Gastrocnemius medialis (tissue), 4 donors: ENCODE measurements around the gene FMC1. TPM values are rescaled to one million over a fixed set of nuclear protein-coding genes. Genes with fewer than 3 reads are reported as not detected.

Experiments
- ATAC-seq, 2 donors: fragments of 150-250 bp; one replicate each; pipeline ENCODE4 v1.9.1; 2016
- DNase-seq, 2 donors: peaks; one replicate each; pipeline ENCODE4 v3.0.0-alpha.2; 2019
- H3K27ac ChIP-seq, 4 donors: fragments of 200-600 bp; sonication (generic); 1 replicate in 1 of 4; 2 replicates in 3 of 4; pipeline ENCODE4 v1.5.1; 2016 to 2018; ENCODE audit warnings: mild to moderate bottlenecking in 2 of 4, moderate library complexity in 1 of 4
- H3K27me3 ChIP-seq, 3 donors: fragments of 200-600 bp; sonication (generic) in 2 of 3; 1 replicate in 1 of 3; 2 replicates in 2 of 3; pipeline versions ENCODE4 v1.5.1 to v1.6.0; 2016 to 2019; ENCODE audit warnings: mild to moderate bottlenecking in 1 of 3, moderate library complexity in 1 of 3
- H3K36me3 ChIP-seq, 2 donors: fragments of 200-600 bp; sonication (generic) in 1 of 2; one replicate each; pipeline ENCODE4 v1.5.1; 2017 to 2018
- H3K4me1 ChIP-seq, 2 donors: fragments of 200-600 bp; sonication (generic) in 1 of 2; one replicate each; pipeline ENCODE4 v1.5.1; 2016 to 2017; ENCODE audit warnings: mild to moderate bottlenecking in 2 of 2
- H3K4me3 ChIP-seq, 4 donors: fragments of 200-600 bp; sonication (generic) in 3 of 4; 1 replicate in 1 of 4; 2 replicates in 3 of 4; pipeline ENCODE4 v1.5.1; 2016 to 2019; ENCODE audit warnings: mild to moderate bottlenecking in 2 of 4
- H3K9me3 ChIP-seq, 3 donors: fragments of 200-600 bp; sonication (generic) in 2 of 3; 1 replicate in 1 of 3; 2 replicates in 2 of 3; pipeline ENCODE4 v1.5.1; 2016 to 2019
- POLR2A ChIP-seq, 2 donors: fragments of 450-650 bp; IDR thresholded peaks; one replicate each; pipeline ENCODE4 v1.6.1; 2017; ENCODE audit warnings: antibody characterized with exemption in 2 of 2, mild to moderate bottlenecking in 2 of 2, moderate library complexity in 2 of 2
- in situ Hi-C, 4 donors: fragments of 200-750 bp; cut with MboI; loops; one replicate each; pipeline versions ENCODE4 v1.15.0 to v1.8.0; 2017; ENCODE audit warnings: low sequenced_read_pairs in 4 of 4
- intact Hi-C: fragments of 100-400 bp; cut with DNase I; formaldehyde crosslinking; loops from one replicate; pipeline ENCODE4 v1.15.1; 2023; ENCODE audit warnings: low total_unique reads
- total RNA-seq, 4 donors: library from RNA; depleted of rRNA; stranded (reverse); fragments of >200 nt; gene quantifications; one replicate each; pipeline versions ENCODE4 v1.1.0 to v1.2.3, GENCODE V29; 2016
- TF ChIP-seq, protein P1 (sequence below), 5 experiments: fragments of 450-650 bp in 3 of 5; fragments of 200-600 bp in 2 of 5; sonication (generic) in 2 of 5; IDR thresholded peaks in 4 of 5; conservative IDR thresholded peaks in 1 of 5; 1 replicate in 4 of 5; 2 replicates in 1 of 5; pipeline ENCODE4 v1.5.1; 2016 to 2019; ENCODE audit warnings: antibody characterized with exemption in 5 of 5, mild to moderate bottlenecking in 3 of 5, moderate library complexity in 3 of 5

FMC1 gene
- total RNA-seq, 4 donors from 2014 or later, result 19.3 to 32.6 (median 31.3) TPM

DNA sequence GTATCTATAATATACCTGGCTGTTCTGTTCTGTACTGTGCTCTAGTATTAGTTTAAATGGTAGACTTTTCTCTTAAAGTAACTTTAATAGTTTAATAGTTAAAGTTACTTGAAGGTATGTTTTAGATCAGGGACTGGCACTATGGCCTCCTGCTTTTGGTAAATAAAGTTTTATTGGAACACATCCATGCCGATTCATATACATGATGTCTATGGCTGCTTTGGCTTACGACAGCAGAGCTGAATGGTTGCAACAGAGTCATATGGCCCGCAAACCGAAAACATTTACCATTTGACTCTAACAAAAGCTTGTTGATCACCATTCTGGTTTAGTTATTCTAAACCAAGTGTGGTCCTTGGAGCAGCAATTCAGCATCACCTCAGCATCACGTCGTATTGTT, 25.3 kb downstream of the FMC1 start:
- H3K4me3 ChIP-seq, result no peak overlapping the region
- DNase-seq, result no peak
- TF ChIP-seq POLR2A (IDR thresholded peaks at IDR 0.05), result no peak
- TF ChIP-seq, protein P1, sequence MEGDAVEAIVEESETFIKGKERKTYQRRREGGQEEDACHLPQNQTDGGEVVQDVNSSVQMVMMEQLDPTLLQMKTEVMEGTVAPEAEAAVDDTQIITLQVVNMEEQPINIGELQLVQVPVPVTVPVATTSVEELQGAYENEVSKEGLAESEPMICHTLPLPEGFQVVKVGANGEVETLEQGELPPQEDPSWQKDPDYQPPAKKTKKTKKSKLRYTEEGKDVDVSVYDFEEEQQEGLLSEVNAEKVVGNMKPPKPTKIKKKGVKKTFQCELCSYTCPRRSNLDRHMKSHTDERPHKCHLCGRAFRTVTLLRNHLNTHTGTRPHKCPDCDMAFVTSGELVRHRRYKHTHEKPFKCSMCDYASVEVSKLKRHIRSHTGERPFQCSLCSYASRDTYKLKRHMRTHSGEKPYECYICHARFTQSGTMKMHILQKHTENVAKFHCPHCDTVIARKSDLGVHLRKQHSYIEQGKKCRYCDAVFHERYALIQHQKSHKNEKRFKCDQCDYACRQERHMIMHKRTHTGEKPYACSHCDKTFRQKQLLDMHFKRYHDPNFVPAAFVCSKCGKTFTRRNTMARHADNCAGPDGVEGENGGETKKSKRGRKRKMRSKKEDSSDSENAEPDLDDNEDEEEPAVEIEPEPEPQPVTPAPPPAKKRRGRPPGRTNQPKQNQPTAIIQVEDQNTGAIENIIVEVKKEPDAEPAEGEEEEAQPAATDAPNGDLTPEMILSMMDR (IDR thresholded peaks at IDR 0.05 in 4 of 5, conservative IDR thresholded peaks at IDR 0.05 in 1 of 5), result no peak
- H3K4me1 ChIP-seq, result peaks cover 61 to 79% of the 10 kb centered on the region in 2 donors
- H3K27me3 ChIP-seq, result no peaks in the 10 kb centered on the region
- ATAC-seq, result no peak
- intact Hi-C loops (no loop called here), in situ Hi-C loops (loop anchor here in 1 of 4 donors (25.0 kb wide), 1 partner anchor 254 kb away; the partner anchor contains the start of gene ZC3HAV1)
- peaks cover 0 to 8% of the 10 kb centered on the region in 2 donors for H3K36me3 ChIP-seq
- peak overlapping the region in 1 of 4 donors; percentile 44 for H3K27ac ChIP-seq
- H3K9me3 ChIP-seq, result no peaks in the 10 kb centered on the region

DNA sequence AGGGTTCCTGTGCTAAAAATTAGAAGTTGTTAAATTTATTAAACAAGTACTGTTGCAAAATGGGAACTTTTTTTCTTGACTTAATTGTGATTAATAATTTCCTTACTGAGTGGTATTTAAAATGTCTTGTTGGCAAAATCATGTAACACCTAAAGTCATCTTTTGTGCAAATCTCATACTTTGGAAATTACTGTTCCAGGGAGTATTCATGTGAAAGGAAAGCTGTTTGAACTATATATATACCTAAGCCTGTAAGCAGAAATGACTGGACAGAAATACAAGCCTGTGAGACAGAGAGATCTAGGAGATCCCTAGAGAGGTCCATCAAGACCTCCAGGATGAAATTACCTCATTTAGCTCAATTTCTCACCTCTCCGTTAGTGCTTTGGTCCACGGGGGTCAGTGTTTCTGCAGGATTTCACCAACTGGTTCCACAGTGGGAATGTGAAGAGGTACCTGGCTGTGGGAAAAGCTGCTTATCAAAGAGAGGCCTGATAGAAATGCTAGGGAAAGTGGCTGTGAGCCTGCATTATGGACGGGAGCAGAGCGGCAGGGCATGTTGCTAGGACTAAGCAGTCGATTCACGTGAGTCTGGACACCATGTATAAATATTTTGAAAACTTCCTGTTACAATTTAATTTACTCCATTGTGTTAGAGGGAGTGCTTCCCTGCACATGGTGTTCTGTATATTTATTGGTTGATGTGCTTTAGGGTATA, 26.5 kb downstream of the FMC1 start:
- peak in 1 of 2 donors; percentile 55 for ATAC-seq
- Histone ChIP-seq H3K9me3 (no peaks in the 10 kb centered on the region), H3K4me1 (peaks cover 61 to 77% of the 10 kb centered on the region in 2 donors), H3K36me3 (peaks cover 0 to 8% of the 10 kb centered on the region in 2 donors), H3K27me3 (no peaks in the 10 kb centered on the region), H3K27ac (peak overlapping the region in 2 of 4 donors; percentile 5 to 44), H3K4me3 (no peak overlapping the region)
- TF ChIP-seq, protein P1 (IDR thresholded peaks at IDR 0.05 in 4 of 5, conservative IDR thresholded peaks at IDR 0.05 in 1 of 5), result no peak
- TF ChIP-seq POLR2A (IDR thresholded peaks at IDR 0.05), result no peak
- in situ Hi-C loops (loop anchor here in 1 of 4 donors (25.0 kb wide), 1 partner anchor 255 kb away; the partner anchor contains the start of gene ZC3HAV1), intact Hi-C loops (no loop called here)
- no peak for DNase-seq

DNA sequence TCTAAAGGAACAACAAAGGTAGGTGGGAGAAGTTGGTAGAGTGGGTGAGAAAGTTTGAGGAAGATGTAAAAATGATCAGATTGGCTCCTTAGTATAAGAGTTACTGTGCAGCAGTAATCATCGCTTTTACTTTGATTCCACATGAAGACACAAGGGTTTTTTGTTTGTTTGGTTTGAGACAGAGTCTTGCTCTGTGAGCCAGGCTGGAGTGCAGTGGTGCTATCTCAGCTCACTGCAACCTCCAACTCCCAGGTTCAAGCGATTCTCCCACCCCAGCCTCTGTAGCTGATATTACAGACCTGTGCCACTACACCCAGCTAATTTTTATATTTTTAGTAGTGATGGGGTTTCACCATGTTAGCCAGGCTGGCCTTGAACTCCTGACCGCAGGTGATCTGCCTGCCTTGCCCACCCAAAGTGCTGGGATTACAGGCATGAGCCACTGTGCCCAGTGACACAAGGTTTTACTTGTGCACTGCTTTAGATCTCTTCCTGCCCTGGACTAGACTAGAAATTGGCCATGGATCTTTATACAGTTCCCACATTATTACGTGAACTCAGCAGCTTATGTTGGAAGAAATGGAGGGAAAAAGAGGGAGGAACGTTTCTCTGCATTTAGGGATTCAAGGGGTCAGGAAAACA, 29.3 kb downstream of the FMC1 start:
- no peak for TF ChIP-seq POLR2A (IDR thresholded peaks at IDR 0.05)
- TF ChIP-seq, protein P1 (IDR thresholded peaks at IDR 0.05 in 4 of 5, conservative IDR thresholded peaks at IDR 0.05 in 1 of 5), result no peak
- in situ Hi-C loops (loop anchor here in 1 of 4 donors (25.0 kb wide), 1 partner anchor 258 kb away; the partner anchor contains the start of gene ZC3HAV1), intact Hi-C loops (no loop called here)
- no peaks in the 10 kb centered on the region for H3K9me3 ChIP-seq
- peaks cover 0 to 2% of the 10 kb centered on the region in 2 donors for H3K36me3 ChIP-seq
- ATAC-seq, result no peak
- no peak overlapping the region for H3K27ac ChIP-seq
- no peak overlapping the region for H3K4me3 ChIP-seq
- H3K4me1 ChIP-seq, result peaks cover 71 to 83% of the 10 kb centered on the region in 2 donors
- DNase-seq, result no peak
- H3K27me3 ChIP-seq, result no peaks in the 10 kb centered on the region

DNA sequence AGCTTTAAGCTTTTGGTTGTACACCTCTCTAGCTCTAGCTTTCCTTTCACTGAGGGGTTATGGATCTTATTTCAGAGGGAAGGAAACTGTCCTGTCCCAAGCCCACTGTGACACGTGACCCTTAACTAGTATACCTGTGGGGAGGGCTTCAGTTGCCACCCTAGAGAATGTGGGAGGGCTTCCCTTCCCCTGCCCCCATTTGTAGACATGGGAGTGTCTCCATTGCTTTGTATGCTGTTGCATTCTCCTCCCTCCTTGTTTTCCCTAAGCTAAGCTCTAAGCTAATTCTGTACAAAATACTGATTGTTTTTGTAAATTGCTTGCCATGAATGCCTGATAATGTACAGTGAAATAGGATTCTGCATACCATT, 29.8 kb downstream of the FMC1 start:
- in situ Hi-C loops (loop anchor here in 1 of 4 donors (25.0 kb wide), 1 partner anchor 259 kb away; the partner anchor contains the start of gene ZC3HAV1), intact Hi-C loops (no loop called here)
- H3K9me3 ChIP-seq, result no peaks in the 10 kb centered on the region
- H3K27me3 ChIP-seq, result no peaks in the 10 kb centered on the region
- ATAC-seq, result no peak
- peaks cover 66 to 78% of the 10 kb centered on the region in 2 donors for H3K4me1 ChIP-seq
- no peak for DNase-seq
- TF ChIP-seq, protein P1 (IDR thresholded peaks at IDR 0.05 in 4 of 5, conservative IDR thresholded peaks at IDR 0.05 in 1 of 5), result no peak
- TF ChIP-seq POLR2A (IDR thresholded peaks at IDR 0.05), result no peak
- no peak overlapping the region for H3K27ac ChIP-seq
- H3K4me3 ChIP-seq, result no peak overlapping the region
- peaks cover 0 to 6% of the 10 kb centered on the region in 2 donors for H3K36me3 ChIP-seq
